Gastroesophageal sphincter (tissue), 4 donors: Measurements from ENCODE around the gene PSD. TPM values are rescaled to one million over a fixed set of nuclear protein-coding genes. Genes with fewer than 3 reads are reported as not detected.

Source experiments
- ATAC-seq: fragments of 150-250 bp; one replicate; pipeline ENCODE4 v1.9.1; 2016; ENCODE audit warnings: mild to moderate bottlenecking, moderate library complexity
- H3K27ac ChIP-seq, 4 donors: fragments of 200-600 bp; sonication (generic) in 3 of 4; 1 replicate in 3 of 4; 2 replicates in 1 of 4; pipeline ENCODE4 v1.5.1; 2016 to 2019
- H3K27me3 ChIP-seq: fragments of 200-600 bp; sonication (generic); one replicate; pipeline ENCODE4 v1.5.1; 2019
- H3K36me3 ChIP-seq, 2 donors: fragments of 200-600 bp; sonication (generic); one replicate each; pipeline ENCODE4 v1.5.1; 2019; ENCODE audit warnings: control low read depth in 1 of 2
- H3K4me1 ChIP-seq, 3 donors: fragments of 200-600 bp; sonication (generic); 1 replicate in 2 of 3; 2 replicates in 1 of 3; pipeline ENCODE4 v1.5.1; 2016 to 2019; ENCODE audit warnings: control low read depth in 2 of 3
- H3K4me3 ChIP-seq, 2 donors: fragments of 200-600 bp; sonication (generic); one replicate each; pipeline ENCODE4 v1.5.1; 2019; ENCODE audit warnings: mild to moderate bottlenecking in 1 of 2, moderate library complexity in 1 of 2
- H3K9me3 ChIP-seq, 3 donors: fragments of 200-600 bp; sonication (generic); one replicate each; pipeline ENCODE4 v1.5.1; 2017 to 2019; ENCODE audit warnings: control low read depth in 2 of 3
- EP300 ChIP-seq: sonication (generic); formaldehyde crosslinking; IDR thresholded peaks from one replicate; pipeline ENCODE4 v1.6.1; 2017; ENCODE audit warnings: antibody characterized with exemption, mild to moderate bottlenecking
- POLR2A ChIP-seq, 2 donors: fragments of 450-650 bp; IDR thresholded peaks; one replicate each; pipeline ENCODE4 v1.6.1; 2017; ENCODE audit warnings: antibody characterized with exemption in 2 of 2, mild to moderate bottlenecking in 2 of 2, moderate library complexity in 1 of 2
- POLR2AphosphoS5 ChIP-seq: sonication (generic); formaldehyde crosslinking; IDR thresholded peaks from one replicate; pipeline ENCODE4 v1.6.1; 2017; ENCODE audit warnings: antibody characterized with exemption
- WGBS, 2 donors: methylation state at CpG; one replicate each; pipeline ENCODE4 v1.1.5; 2018; ENCODE audit warnings: low coverage in 1 of 2; 5-methylcytosine and 5-hydroxymethylcytosine counted together
- total RNA-seq, 4 donors: library from RNA; depleted of rRNA; stranded (reverse); fragments of >200 nt; gene quantifications; one replicate each; pipeline ENCODE4 v1.1.0, GENCODE V29; 2016
- TF ChIP-seq, protein P1 (sequence below), 4 experiments: fragments of 200-600 bp in 2 of 4; fragments of 450-650 bp in 2 of 4; sonication (generic) in 1 of 4; IDR thresholded peaks; one replicate each; pipeline ENCODE4 v1.5.1; 2017 to 2019; ENCODE audit warnings: antibody characterized with exemption in 4 of 4, mild to moderate bottlenecking in 2 of 4, moderate library complexity in 2 of 4

PSD gene
- total RNA-seq, 4 donors from 2014 or later: 28.6 to 195 (median 41.4) TPM

DNA sequence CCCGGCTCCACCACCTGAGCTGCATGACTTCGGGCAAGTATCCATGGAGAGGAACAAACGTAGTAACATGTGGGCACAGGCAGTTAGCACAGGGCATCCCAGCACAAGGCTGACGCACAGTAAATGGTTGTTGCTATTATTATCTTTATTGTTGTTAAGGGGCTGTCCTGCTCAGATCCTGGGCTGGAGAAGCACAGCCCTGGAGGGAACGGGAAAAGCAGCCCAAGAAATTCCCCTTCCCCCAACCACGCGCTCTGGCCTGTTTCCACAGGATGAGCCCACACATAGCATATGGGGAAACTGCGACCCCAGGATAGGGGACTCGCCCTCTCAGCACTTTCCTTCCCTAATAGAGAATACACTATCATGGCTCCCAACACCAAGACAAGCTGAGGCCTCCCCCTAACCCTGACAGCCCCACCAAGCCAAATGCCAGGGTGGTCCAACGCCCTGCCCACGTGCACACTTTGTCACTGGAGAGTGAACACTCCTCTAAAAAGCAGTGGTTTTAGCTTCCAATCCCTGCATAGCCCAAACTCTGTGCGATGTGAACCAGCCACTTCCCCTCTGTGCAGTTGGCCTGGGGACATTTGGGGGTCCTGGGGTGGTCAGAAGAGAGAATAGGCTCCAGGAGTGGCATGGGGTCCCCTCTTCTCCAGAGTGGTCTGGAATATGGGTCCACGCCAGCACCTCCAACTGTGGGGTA, 11.0 kb downstream of the PSD start:
- H3K9me3 ChIP-seq: no peaks in the 10 kb centered on the region
- WGBS, 2 donors: 41% methylated on average over 4 to 6 of the region's 13 CpGs
- TF ChIP-seq POLR2A (IDR thresholded peaks at IDR 0.05) (no peak), POLR2AphosphoS5 (peak; percentile 9), EP300 (peak; percentile 78)
- TF ChIP-seq, protein P1, sequence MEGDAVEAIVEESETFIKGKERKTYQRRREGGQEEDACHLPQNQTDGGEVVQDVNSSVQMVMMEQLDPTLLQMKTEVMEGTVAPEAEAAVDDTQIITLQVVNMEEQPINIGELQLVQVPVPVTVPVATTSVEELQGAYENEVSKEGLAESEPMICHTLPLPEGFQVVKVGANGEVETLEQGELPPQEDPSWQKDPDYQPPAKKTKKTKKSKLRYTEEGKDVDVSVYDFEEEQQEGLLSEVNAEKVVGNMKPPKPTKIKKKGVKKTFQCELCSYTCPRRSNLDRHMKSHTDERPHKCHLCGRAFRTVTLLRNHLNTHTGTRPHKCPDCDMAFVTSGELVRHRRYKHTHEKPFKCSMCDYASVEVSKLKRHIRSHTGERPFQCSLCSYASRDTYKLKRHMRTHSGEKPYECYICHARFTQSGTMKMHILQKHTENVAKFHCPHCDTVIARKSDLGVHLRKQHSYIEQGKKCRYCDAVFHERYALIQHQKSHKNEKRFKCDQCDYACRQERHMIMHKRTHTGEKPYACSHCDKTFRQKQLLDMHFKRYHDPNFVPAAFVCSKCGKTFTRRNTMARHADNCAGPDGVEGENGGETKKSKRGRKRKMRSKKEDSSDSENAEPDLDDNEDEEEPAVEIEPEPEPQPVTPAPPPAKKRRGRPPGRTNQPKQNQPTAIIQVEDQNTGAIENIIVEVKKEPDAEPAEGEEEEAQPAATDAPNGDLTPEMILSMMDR (IDR thresholded peaks at IDR 0.05): no peak
- H3K4me1 ChIP-seq: peaks cover 3 to 76% (median 16%) of the 10 kb centered on the region in 3 donors
- peaks cover 0 to 11% of the 10 kb centered on the region in 2 donors for H3K36me3 ChIP-seq
- peaks cover 59% of the 10 kb centered on the region for H3K27me3 ChIP-seq
- peak overlapping the region; percentile 76 to 96 (median 88) for H3K27ac ChIP-seq
- H3K4me3 ChIP-seq: peak overlapping the region in 1 of 2 donors; percentile 56
- ATAC-seq: peak; percentile 28

DNA sequence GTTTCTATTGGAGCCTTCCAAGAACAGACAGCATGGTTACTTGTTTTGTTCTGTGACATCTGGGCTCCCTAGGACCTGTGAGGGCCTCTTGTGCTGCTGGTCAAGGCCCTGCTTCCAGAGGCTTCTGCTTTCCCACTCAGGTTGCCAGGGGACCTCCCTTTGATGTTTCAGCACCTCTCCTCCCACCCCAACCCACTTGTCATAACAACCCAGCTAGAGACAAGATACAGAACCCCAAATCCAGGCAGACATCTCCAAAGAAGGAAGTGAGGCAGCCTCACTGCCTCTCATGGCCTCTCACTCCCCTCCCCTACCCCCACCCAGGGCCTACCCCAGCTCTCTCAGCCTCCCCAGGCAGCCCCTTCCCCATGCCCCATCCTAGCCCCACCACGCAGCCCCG, 11.8 kb downstream of the PSD start:
- Histone ChIP-seq H3K9me3 (no peaks in the 10 kb centered on the region), H3K36me3 (peaks cover 0 to 19% of the 10 kb centered on the region in 2 donors), H3K27ac (peak overlapping the region; percentile 51 to 96 (median 88)), H3K4me3 (no peak overlapping the region), H3K27me3 (peaks cover 51% of the 10 kb centered on the region), H3K4me1 (peaks cover 3 to 84% (median 16%) of the 10 kb centered on the region in 3 donors)
- WGBS, 2 donors: no CpG with 5 or more reads among the region's 2 CpGs
- TF ChIP-seq EP300: no peak
- TF ChIP-seq POLR2AphosphoS5: peak; percentile 16
- no peak for ATAC-seq

DNA sequence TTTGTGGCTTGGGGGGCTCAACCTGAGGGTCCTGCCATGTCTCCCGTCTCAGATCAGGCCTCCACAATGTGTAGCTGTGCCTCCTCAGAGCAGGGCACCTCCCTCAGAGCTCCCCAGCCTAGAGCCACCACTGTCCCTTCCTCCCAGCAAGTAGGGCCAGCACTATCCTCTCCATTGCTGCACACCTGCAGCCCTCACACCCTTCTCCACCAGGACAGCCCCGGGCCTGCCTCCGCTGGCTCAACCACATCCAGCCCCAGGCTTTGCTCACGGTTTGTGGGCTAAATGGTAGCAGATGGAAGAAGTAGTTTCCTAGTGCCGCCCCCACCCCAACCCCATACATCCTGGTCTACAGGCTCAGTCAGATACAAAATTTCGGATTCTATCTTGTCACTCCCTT, 13.0 kb downstream of the PSD start:
- H3K36me3 ChIP-seq: peaks cover 0 to 30% of the 10 kb centered on the region in 2 donors
- H3K27me3 ChIP-seq: peaks cover 40% of the 10 kb centered on the region
- 61 to 63% methylated on average over 2 to 4 of the region's 6 CpGs for WGBS, 2 donors
- peaks cover 3 to 84% (median 13%) of the 10 kb centered on the region in 3 donors for H3K4me1 ChIP-seq
- no peak for ATAC-seq
- H3K9me3 ChIP-seq: no peaks in the 10 kb centered on the region
- H3K4me3 ChIP-seq: no peak overlapping the region
- peak overlapping the region in 3 of 4 donors; percentile 80 to 96 (median 95) for H3K27ac ChIP-seq
- TF ChIP-seq POLR2A (IDR thresholded peaks at IDR 0.05) (no peak), EP300 (no peak), POLR2AphosphoS5 (no peak)
- TF ChIP-seq, protein P1 (IDR thresholded peaks at IDR 0.05): no peak

DNA sequence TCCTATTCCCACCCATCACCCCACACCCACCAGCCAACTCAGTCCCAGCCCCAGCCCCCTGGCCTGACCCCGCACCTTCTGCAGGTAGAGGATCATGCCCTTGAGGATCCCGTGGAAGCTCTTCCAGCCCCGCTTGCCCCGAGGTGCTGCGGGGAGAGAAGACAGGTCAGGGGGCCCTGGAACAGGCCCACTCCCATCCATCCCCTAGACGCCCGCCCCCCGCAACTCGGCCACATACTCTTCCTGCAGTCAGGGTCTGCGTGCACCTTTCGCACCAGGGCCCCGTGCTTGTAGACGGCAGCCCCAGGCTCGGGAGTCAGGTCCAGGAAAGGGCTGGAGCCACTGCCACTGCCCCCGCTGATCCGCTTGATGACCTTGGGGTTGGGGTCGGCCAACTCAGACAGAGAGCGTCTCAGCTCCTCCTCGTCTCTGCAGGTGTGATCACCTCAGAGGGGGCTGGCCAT, 13.4 kb downstream of the PSD start:
- TF ChIP-seq EP300 (no peak), POLR2AphosphoS5 (no peak), POLR2A (IDR thresholded peaks at IDR 0.05) (no peak)
- TF ChIP-seq, protein P1 (IDR thresholded peaks at IDR 0.05): no peak
- peaks cover 0 to 35% of the 10 kb centered on the region in 2 donors for H3K36me3 ChIP-seq
- peaks cover 0 to 84% (median 8%) of the 10 kb centered on the region in 3 donors for H3K4me1 ChIP-seq
- peak overlapping the region in 3 of 4 donors; percentile 80 to 96 (median 95) for H3K27ac ChIP-seq
- no peak for ATAC-seq
- H3K9me3 ChIP-seq: no peaks in the 10 kb centered on the region
- H3K4me3 ChIP-seq: no peak overlapping the region
- no CpG with 5 or more reads among the region's 19 CpGs for WGBS, 2 donors
- H3K27me3 ChIP-seq: peaks cover 35% of the 10 kb centered on the region

DNA sequence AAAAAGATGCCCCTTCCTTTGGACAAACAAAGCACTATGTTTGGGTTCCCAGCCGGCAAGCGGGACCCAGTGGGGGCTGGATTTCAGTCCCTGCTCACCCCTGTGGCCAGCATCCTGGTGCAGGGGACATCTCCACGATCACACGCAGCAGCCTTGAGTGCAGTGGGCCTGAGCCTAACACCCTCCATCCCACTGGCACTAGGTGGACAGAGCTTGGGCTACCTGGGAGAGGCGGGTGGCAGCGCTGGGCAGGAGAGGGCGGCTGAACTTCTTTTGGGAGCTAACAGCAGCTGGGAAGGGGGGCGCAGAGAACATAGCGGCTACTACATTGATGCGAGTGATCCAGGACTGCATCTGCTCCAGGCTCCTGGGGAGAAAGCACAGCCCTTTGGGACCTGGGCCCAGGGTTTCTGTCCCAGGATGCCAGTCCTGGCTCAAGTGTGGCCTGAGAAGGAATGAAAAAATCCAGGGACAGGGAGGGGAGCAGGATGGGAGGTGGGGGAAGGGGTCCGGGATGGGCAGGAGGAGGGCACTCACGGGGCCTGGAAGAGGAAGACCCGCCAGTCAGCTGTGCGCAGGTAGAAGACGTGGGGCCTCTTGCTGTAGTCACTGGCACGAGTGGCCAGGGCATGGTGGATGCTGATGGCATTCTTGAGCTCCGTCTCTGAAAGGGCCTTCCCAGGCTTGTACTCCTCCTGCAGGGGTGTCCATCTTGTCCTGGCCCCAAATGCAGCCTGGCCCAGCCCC, 14.1 kb downstream of the PSD start:
- TF ChIP-seq POLR2AphosphoS5 (no peak), EP300 (no peak), POLR2A (IDR thresholded peaks at IDR 0.05) (no peak)
- TF ChIP-seq, protein P1 (IDR thresholded peaks at IDR 0.05): no peak
- Histone ChIP-seq H3K36me3 (peaks cover 0 to 38% of the 10 kb centered on the region in 2 donors), H3K9me3 (no peaks in the 10 kb centered on the region), H3K4me1 (peaks cover 0 to 84% (median 9%) of the 10 kb centered on the region in 3 donors), H3K27me3 (peaks cover 29% of the 10 kb centered on the region), H3K27ac (peak overlapping the region in 3 of 4 donors; percentile 80 to 96 (median 95)), H3K4me3 (no peak overlapping the region)
- no peak for ATAC-seq
- 68 to 75% methylated on average over 7 to 8 of the region's 17 CpGs for WGBS, 2 donors
